Panc1 (cell line): ENCODE measurements around the gene LIPT2. TPM values are rescaled to one million over a fixed set of nuclear protein-coding genes. Genes with fewer than 3 reads are reported as not detected.

ENCODE experiments used
- ATAC-seq: fragments of 200-7000 bp; cut with Tn5 transposase; 2 replicates; pipeline ENCODE4 v1.9.1; 2020; ENCODE audit warnings: mild to moderate bottlenecking, moderate library complexity
- BruUV-seq: library from RNA; stranded (reverse); fragments of 400-500 nt; replicated peaks from 2 replicates; lab custom pipeline; 2021; lab: Mats Ljungman, UMichigan
- CTCF ChIA-PET: fragments of 300-600 bp; sonication (Branson Sonifier 250); formaldehyde crosslinking; loops from one replicate; lab custom pipeline; 2022; ENCODE audit warnings: antibody characterized with exemption; lab: Charles Lee
- POLR2A ChIA-PET: fragments of 300-600 bp; sonication (Branson Sonifier 250); formaldehyde crosslinking; loops from one replicate; lab custom pipeline; 2022; ENCODE audit warnings: antibody characterized with exemption; lab: Charles Lee
- DNase-seq: peaks from one replicate; pipeline ENCODE4 v3.0.0-alpha.2; 2010; ENCODE audit warnings: low read depth, low spot score
- H3K27ac ChIP-seq: 2 replicates; pipeline ENCODE4 v1.5.1; 2011; ENCODE audit warnings: mild to moderate bottlenecking, low read length, inconsistent platforms
- H3K27me3 ChIP-seq: fragments of 200-500 bp; sonication (Bioruptor generic); 2 replicates; pipeline ENCODE4 v1.6.0; 2014; ENCODE audit warnings: low read length, inconsistent platforms; ENCODE audit not compliant: control insufficient read depth, insufficient read depth
- H3K36me3 ChIP-seq: fragments of 200-500 bp; sonication (Bioruptor generic); 2 replicates; pipeline ENCODE4 v1.5.1; 2014; ENCODE audit warnings: inconsistent platforms, mild to moderate bottlenecking, low read length, moderate library complexity; ENCODE audit not compliant: control insufficient read depth, insufficient read depth
- H3K4me1 ChIP-seq: 2 replicates; pipeline ENCODE4 v1.5.1; 2011; ENCODE audit warnings: inconsistent platforms, mild to moderate bottlenecking, low read length, moderate library complexity; ENCODE audit not compliant: control insufficient read depth, insufficient read depth
- H3K4me3 ChIP-seq, 2 experiments: 2 replicates each; pipeline ENCODE4 v1.5.1; 2011 to 2012; ENCODE audit warnings: low read depth in 2 of 2, low read length in 2 of 2, mild to moderate bottlenecking in 2 of 2, inconsistent platforms in 1 of 2, moderate library complexity in 1 of 2
- H3K9me3 ChIP-seq: fragments of 200-500 bp; sonication (Bioruptor generic); 2 replicates; pipeline ENCODE4 v1.5.1; 2014; ENCODE audit warnings: low read depth, mild to moderate bottlenecking, inconsistent platforms, low read length, moderate library complexity; ENCODE audit not compliant: control insufficient read depth, insufficient read depth
- CTCF ChIP-seq: fragments of 450-650 bp; IDR thresholded peaks from 2 replicates; pipeline ENCODE4 v1.5.1; 2017; ENCODE audit warnings: mild to moderate bottlenecking
- POLR2AphosphoS5 ChIP-seq: IDR thresholded peaks from 2 replicates; pipeline ENCODE4 v1.6.1; 2012; ENCODE audit warnings: mild to moderate bottlenecking, low read depth, low read length, moderate library complexity
- REST ChIP-seq, 2 experiments: IDR thresholded peaks; 2 replicates each; pipeline ENCODE4 v1.6.1; 2011 to 2012; ENCODE audit warnings: low read depth in 2 of 2, control low read depth in 1 of 2, low read length in 1 of 2, mild to moderate bottlenecking in 1 of 2, moderate library complexity in 1 of 2; ENCODE audit not compliant: insufficient read depth in 1 of 2
- SIN3A ChIP-seq: IDR thresholded peaks from 2 replicates; pipeline ENCODE4 v1.6.1; 2012; ENCODE audit warnings: low read depth, mild to moderate bottlenecking, low read length, moderate library complexity, borderline replicate concordance; ENCODE audit not compliant: insufficient read depth
- TCF7L2 ChIP-seq: IDR thresholded peaks from 2 replicates; pipeline ENCODE4 v1.6.1; 2011; ENCODE audit warnings: mild to moderate bottlenecking, low read depth, low read length, inconsistent platforms
- in situ Hi-C: cut with HindIII; loops from 2 replicates; pipeline ENCODE4 v1.10.0; 2016; ENCODE audit warnings: low sequenced_read_pairs, low pct_unique_long_range_greater_than_20kb
- intact Hi-C: fragments of 100-400 bp; cut with micrococcal nuclease; formaldehyde crosslinking; loops from one replicate; pipeline ENCODE4 v1.10.0; 2022; ENCODE audit not compliant: unreplicated experiment
- total RNA-seq: library from RNA; stranded (reverse); gene quantifications from one replicate; pipeline ENCODE4 v1.2.1, GENCODE V29; 2021; ENCODE audit not compliant: unreplicated experiment

LIPT2 gene
- total RNA-seq, 1 experiment from 2014 or later: 6.2 TPM

GRCh38 chr11:74457356-74457755 lies 36.2 kb downstream of the LIPT2 start:
- Histone ChIP-seq H3K36me3 (no peaks in the 10 kb centered on the region), H3K4me3 (no peak overlapping the region), H3K27me3 (no peaks in the 10 kb centered on the region; the same call in 1 of the 2 replicates), H3K4me1 (no peaks in the 10 kb centered on the region), H3K9me3 (no peaks in the 10 kb centered on the region), H3K27ac (no peak overlapping the region)
- no TSS peak for BruUV-seq
- ATAC-seq: no peak
- in situ Hi-C loops: no loop called here
- CTCF ChIA-PET: no interaction called here
- TF ChIP-seq SIN3A (no peak), REST (IDR thresholded peaks at IDR 0.05; ENCODE audit: insufficient read depth in 1 of 2, low read depth in 2 of 2, low read length in 1 of 2) (no peak), POLR2AphosphoS5 (no peak), CTCF (no peak), TCF7L2 (no peak)
- POLR2A ChIA-PET: no interaction called here
- no peak for DNase-seq
- intact Hi-C loops: no loop called here

GRCh38 chr11:74453373-74453975 lies 40.0 kb downstream of the LIPT2 start:
- peak; percentile 61 for DNase-seq
- Histone ChIP-seq H3K27me3 (no peaks in the 10 kb centered on the region), H3K4me1 (no peaks in the 10 kb centered on the region), H3K9me3 (no peaks in the 10 kb centered on the region), H3K36me3 (no peaks in the 10 kb centered on the region), H3K4me3 (no peak overlapping the region), H3K27ac (no peak overlapping the region)
- intact Hi-C loops: loop anchor here (1.0 kb wide), 1 partner anchor 117 kb away; no protein-coding TSS in a partner anchor
- TF ChIP-seq REST (IDR thresholded peaks at IDR 0.05; ENCODE audit: insufficient read depth in 1 of 2, low read depth in 2 of 2, low read length in 1 of 2) (no peak), TCF7L2 (no peak), POLR2AphosphoS5 (no peak), CTCF (peak; percentile 92), SIN3A (no peak)
- ATAC-seq: peak; percentile 88
- BruUV-seq: no TSS peak
- ChIA-PET CTCF (interaction anchor here (0.5 to 3.2 kb wide), 13 partner anchors 11 to 486 kb away, joined by 3 to 43 read pairs (median 6); no protein-coding TSS in a partner anchor), POLR2A (interaction anchor here (0.6 to 0.8 kb wide), 2 partner anchors 39 to 125 kb away, joined by 4 to 7 read pairs; no protein-coding TSS in a partner anchor)
- in situ Hi-C loops: no loop called here
